Measurements from ENCODE around the gene NEGR1. TPM values are rescaled to one million over a fixed set of nuclear protein-coding genes. Genes with fewer than 3 reads are reported as not detected.

Gene NEGR1
- total and polyA plus RNA-seq, 4 donors, result 0.86 to 7.3 (median 2.5) TPM

- Histone ChIP-seq H3K36me3 (ENCODE audit: control insufficient read depth in 4 of 4, insufficient read depth in 4 of 4, low read length in 4 of 4) (no peaks in the 10 kb centered on the region), H3K27ac (ENCODE audit: low read depth in 1 of 2, low read length in 1 of 2) (no peak overlapping the region), H3K4me3 (no peak overlapping the region), H3K27me3 (ENCODE audit: control insufficient read depth in 3 of 3, insufficient read depth in 3 of 3, low read length in 2 of 3) (no peaks in the 10 kb centered on the region), H3K9me3 (ENCODE audit: control insufficient read depth in 4 of 4, insufficient read depth in 3 of 4, low read length in 3 of 4) (no peaks in the 10 kb centered on the region), H3K4me1 (ENCODE audit: control insufficient read depth in 5 of 5, insufficient read depth in 5 of 5, low read length in 5 of 5) (no peaks in the 10 kb centered on the region), H3K9ac (ENCODE audit: insufficient read depth in 1 of 2, low read length in 2 of 2) (no peak overlapping the region)
- DNase-seq, result no peak
- no peak for TF ChIP-seq CTCF (IDR thresholded peaks at IDR 0.05; ENCODE audit: control extremely low read depth, extremely low read depth)
- 68 to 80% methylated on average over 6 of the region's 6 CpGs for WGBS, 2 donors
- peak; percentile 69 for ATAC-seq (ENCODE audit: insufficient read depth, low FRiP score)
Measured at GRCh38 chr1:71964188-71964587, 318.2 kb downstream of the NEGR1 start.

GRCh38 chr1:71956613-71957285 lies 325.6 kb downstream of the NEGR1 start:
- no peak for DNase-seq
- no peak for TF ChIP-seq CTCF (IDR thresholded peaks at IDR 0.05; ENCODE audit: control extremely low read depth, extremely low read depth)
- no peak overlapping the region for H3K9ac ChIP-seq (ENCODE audit: insufficient read depth in 1 of 2, low read length in 2 of 2)
- no peaks in the 10 kb centered on the region for H3K36me3 ChIP-seq (ENCODE audit: control insufficient read depth in 4 of 4, insufficient read depth in 4 of 4, low read length in 4 of 4)
- no peak overlapping the region for H3K27ac ChIP-seq (ENCODE audit: low read depth in 1 of 2, low read length in 1 of 2)
- no peak overlapping the region for H3K4me3 ChIP-seq
- no peaks in the 10 kb centered on the region for H3K4me1 ChIP-seq (ENCODE audit: control insufficient read depth in 5 of 5, insufficient read depth in 5 of 5, low read length in 5 of 5)
- no peaks in the 10 kb centered on the region for H3K9me3 ChIP-seq (ENCODE audit: control insufficient read depth in 4 of 4, insufficient read depth in 3 of 4, low read length in 3 of 4)
- 88 to 94% methylated on average over 2 of the region's 2 CpGs for WGBS, 2 donors
- no peaks in the 10 kb centered on the region for H3K27me3 ChIP-seq (ENCODE audit: control insufficient read depth in 3 of 3, insufficient read depth in 3 of 3, low read length in 2 of 3)
- ATAC-seq (ENCODE audit: insufficient read depth, low FRiP score), result no peak

GRCh38 chr1:71950579-71950978 lies 331.8 kb downstream of the NEGR1 start:
- 88 to 99% methylated on average over 2 of the region's 2 CpGs for WGBS, 2 donors
- Histone ChIP-seq H3K9me3 (ENCODE audit: control insufficient read depth in 4 of 4, insufficient read depth in 3 of 4, low read length in 3 of 4) (no peaks in the 10 kb centered on the region), H3K4me3 (no peak overlapping the region), H3K27ac (ENCODE audit: low read depth in 1 of 2, low read length in 1 of 2) (no peak overlapping the region), H3K9ac (ENCODE audit: insufficient read depth in 1 of 2, low read length in 2 of 2) (no peak overlapping the region), H3K4me1 (ENCODE audit: control insufficient read depth in 5 of 5, insufficient read depth in 5 of 5, low read length in 5 of 5) (no peaks in the 10 kb centered on the region), H3K36me3 (ENCODE audit: control insufficient read depth in 4 of 4, insufficient read depth in 4 of 4, low read length in 4 of 4) (no peaks in the 10 kb centered on the region), H3K27me3 (ENCODE audit: control insufficient read depth in 3 of 3, insufficient read depth in 3 of 3, low read length in 2 of 3) (no peaks in the 10 kb centered on the region)
- DNase-seq, result no peak
- no peak for TF ChIP-seq CTCF (IDR thresholded peaks at IDR 0.05; ENCODE audit: control extremely low read depth, extremely low read depth)
- ATAC-seq (ENCODE audit: insufficient read depth, low FRiP score), result no peak

GRCh38 chr1:71949681-71950080 lies 332.7 kb downstream of the NEGR1 start:
- ATAC-seq (ENCODE audit: insufficient read depth, low FRiP score) (no peak), DNase-seq (no peak)
- 57 to 63% methylated on average over 2 of the region's 2 CpGs for WGBS, 2 donors
- Histone ChIP-seq H3K27ac (ENCODE audit: low read depth in 1 of 2, low read length in 1 of 2) (no peak overlapping the region), H3K9ac (ENCODE audit: insufficient read depth in 1 of 2, low read length in 2 of 2) (no peak overlapping the region), H3K36me3 (ENCODE audit: control insufficient read depth in 4 of 4, insufficient read depth in 4 of 4, low read length in 4 of 4) (no peaks in the 10 kb centered on the region), H3K9me3 (ENCODE audit: control insufficient read depth in 4 of 4, insufficient read depth in 3 of 4, low read length in 3 of 4) (no peaks in the 10 kb centered on the region), H3K4me1 (ENCODE audit: control insufficient read depth in 5 of 5, insufficient read depth in 5 of 5, low read length in 5 of 5) (no peaks in the 10 kb centered on the region), H3K27me3 (ENCODE audit: control insufficient read depth in 3 of 3, insufficient read depth in 3 of 3, low read length in 2 of 3) (no peaks in the 10 kb centered on the region), H3K4me3 (no peak overlapping the region)
- TF ChIP-seq CTCF (IDR thresholded peaks at IDR 0.05; ENCODE audit: control extremely low read depth, extremely low read depth), result no peak

All from lung (tissue), 12 donors.